ENCODE data around the gene TEX47. TPM values are rescaled to one million over a fixed set of nuclear protein-coding genes. Genes with fewer than 3 reads are reported as not detected.

The TEX47 gene
- total RNA-seq, 1 experiment from 2014 or later, result not detected

GRCh38 chr7:88756802-88757201, 38.7 kb downstream of the TEX47 start:
- no peak for TF ChIP-seq CTCF (IDR thresholded peaks at IDR 0.05; ENCODE audit: unreplicated experiment)
- Mint-ChIP-seq H3K4me1 (ENCODE audit: low read depth, unreplicated experiment) (no peaks in the 10 kb centered on the region), H3K36me3 (ENCODE audit: insufficient read depth, unreplicated experiment) (no peaks in the 10 kb centered on the region), H3K27me3 (ENCODE audit: unreplicated experiment) (no peaks in the 10 kb centered on the region), H3K4me3 (ENCODE audit: low read depth, unreplicated experiment) (no peak overlapping the region), H3K27ac (ENCODE audit: unreplicated experiment) (no peak overlapping the region), H3K9me3 (ENCODE audit: low read depth, unreplicated experiment) (no peaks in the 10 kb centered on the region)
- CTCF ChIA-PET, result no interaction called here
- BruUV-seq (replicated peaks), result no TSS peak
- intact Hi-C loops (cut with micrococcal nuclease; ENCODE audit: unreplicated experiment), result no loop called here
- DNase-seq, result no peak

GRCh38 chr7:88746126-88746525, 49.4 kb downstream of the TEX47 start:
- Mint-ChIP-seq H3K27me3 (ENCODE audit: unreplicated experiment) (no peaks in the 10 kb centered on the region), H3K27ac (ENCODE audit: unreplicated experiment) (no peak overlapping the region), H3K9me3 (ENCODE audit: low read depth, unreplicated experiment) (no peaks in the 10 kb centered on the region), H3K4me3 (ENCODE audit: low read depth, unreplicated experiment) (no peak overlapping the region), H3K4me1 (ENCODE audit: low read depth, unreplicated experiment) (no peaks in the 10 kb centered on the region), H3K36me3 (ENCODE audit: insufficient read depth, unreplicated experiment) (no peaks in the 10 kb centered on the region)
- DNase-seq, result no peak
- intact Hi-C loops (cut with micrococcal nuclease; ENCODE audit: unreplicated experiment), result no loop called here
- TF ChIP-seq CTCF (IDR thresholded peaks at IDR 0.05; ENCODE audit: unreplicated experiment), result no peak
- CTCF ChIA-PET, result interaction anchor here (0.5 kb wide), 1 partner anchor 99 kb away, joined by 4 read pairs; no protein-coding TSS in a partner anchor
- BruUV-seq (replicated peaks), result no TSS peak

Other genes with a start within 250 kb of the TEX47 start
- gene ZNF804B, start 36.0 kb downstream of the TEX47 start, total RNA-seq (2022), result not detected in 2 replicates